Omental fat pad (tissue), 4 donors: ENCODE measurements around the gene UBE2O. TPM values are rescaled to one million over a fixed set of nuclear protein-coding genes. Genes with fewer than 3 reads are reported as not detected.

Experiments used
- ATAC-seq: fragments of 150-250 bp; one replicate; pipeline ENCODE4 v1.9.1; 2016; ENCODE audit warnings: mild to moderate bottlenecking, moderate library complexity; ENCODE audit not compliant: low FRiP score
- DNase-seq: peaks from one replicate; pipeline ENCODE4 v3.0.0-alpha.2; 2019; ENCODE audit warnings: low spot score
- total RNA-seq, 4 donors: library from RNA; depleted of rRNA; stranded (reverse); fragments of >200 nt; gene quantifications; one replicate each; pipeline ENCODE4 v1.1.0, GENCODE V29; 2016
- TF ChIP-seq, protein P1 (sequence below), 3 donors: fragments of 450-650 bp; IDR thresholded peaks; one replicate each; pipeline ENCODE4 v1.5.1; 2016 to 2017; ENCODE audit warnings: antibody characterized with exemption in 3 of 3, mild to moderate bottlenecking in 3 of 3, moderate library complexity in 2 of 3

UBE2O gene
- total RNA-seq, 4 donors from 2014 or later: 12.5 to 27.5 (median 20.0) TPM

DNA sequence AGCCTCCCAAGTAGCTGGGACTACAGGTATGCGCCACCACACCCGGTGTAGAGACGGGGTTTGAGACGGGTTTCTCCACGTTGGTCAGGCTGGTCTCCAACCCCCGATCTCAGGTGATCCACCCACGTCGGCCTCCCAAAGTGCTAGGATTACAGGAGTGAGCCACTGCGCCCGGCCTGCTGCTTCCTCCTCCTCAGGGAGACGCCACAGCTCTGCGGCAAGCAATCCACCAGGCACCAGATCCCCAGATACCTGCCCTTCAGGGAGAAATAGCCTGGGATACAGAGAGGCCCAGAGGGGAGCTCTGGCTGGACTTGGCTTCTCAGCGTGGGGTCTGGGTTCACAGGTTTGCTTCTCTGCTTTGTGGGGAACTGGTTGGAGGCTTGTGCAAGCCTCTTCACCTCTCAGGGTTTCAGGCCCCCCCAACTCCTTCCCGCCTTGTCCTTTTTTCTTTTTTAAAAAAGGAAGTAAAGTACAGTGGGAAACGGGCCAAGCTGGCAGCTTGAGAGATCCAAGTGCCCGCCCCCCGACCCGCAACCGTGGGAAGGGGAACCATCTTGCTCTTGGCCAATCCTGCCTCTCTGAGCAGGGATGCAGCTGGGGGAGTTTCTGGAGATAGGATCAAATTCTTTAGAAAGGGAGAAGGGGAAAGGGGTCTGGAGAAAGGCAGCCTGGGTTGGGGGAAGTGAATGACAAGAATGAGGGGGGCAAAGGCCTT lies 71.2 kb downstream of the UBE2O start:
- ATAC-seq: no peak
- TF ChIP-seq, protein P1, sequence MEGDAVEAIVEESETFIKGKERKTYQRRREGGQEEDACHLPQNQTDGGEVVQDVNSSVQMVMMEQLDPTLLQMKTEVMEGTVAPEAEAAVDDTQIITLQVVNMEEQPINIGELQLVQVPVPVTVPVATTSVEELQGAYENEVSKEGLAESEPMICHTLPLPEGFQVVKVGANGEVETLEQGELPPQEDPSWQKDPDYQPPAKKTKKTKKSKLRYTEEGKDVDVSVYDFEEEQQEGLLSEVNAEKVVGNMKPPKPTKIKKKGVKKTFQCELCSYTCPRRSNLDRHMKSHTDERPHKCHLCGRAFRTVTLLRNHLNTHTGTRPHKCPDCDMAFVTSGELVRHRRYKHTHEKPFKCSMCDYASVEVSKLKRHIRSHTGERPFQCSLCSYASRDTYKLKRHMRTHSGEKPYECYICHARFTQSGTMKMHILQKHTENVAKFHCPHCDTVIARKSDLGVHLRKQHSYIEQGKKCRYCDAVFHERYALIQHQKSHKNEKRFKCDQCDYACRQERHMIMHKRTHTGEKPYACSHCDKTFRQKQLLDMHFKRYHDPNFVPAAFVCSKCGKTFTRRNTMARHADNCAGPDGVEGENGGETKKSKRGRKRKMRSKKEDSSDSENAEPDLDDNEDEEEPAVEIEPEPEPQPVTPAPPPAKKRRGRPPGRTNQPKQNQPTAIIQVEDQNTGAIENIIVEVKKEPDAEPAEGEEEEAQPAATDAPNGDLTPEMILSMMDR (IDR thresholded peaks at IDR 0.05): no peak
- no peak for DNase-seq

DNA sequence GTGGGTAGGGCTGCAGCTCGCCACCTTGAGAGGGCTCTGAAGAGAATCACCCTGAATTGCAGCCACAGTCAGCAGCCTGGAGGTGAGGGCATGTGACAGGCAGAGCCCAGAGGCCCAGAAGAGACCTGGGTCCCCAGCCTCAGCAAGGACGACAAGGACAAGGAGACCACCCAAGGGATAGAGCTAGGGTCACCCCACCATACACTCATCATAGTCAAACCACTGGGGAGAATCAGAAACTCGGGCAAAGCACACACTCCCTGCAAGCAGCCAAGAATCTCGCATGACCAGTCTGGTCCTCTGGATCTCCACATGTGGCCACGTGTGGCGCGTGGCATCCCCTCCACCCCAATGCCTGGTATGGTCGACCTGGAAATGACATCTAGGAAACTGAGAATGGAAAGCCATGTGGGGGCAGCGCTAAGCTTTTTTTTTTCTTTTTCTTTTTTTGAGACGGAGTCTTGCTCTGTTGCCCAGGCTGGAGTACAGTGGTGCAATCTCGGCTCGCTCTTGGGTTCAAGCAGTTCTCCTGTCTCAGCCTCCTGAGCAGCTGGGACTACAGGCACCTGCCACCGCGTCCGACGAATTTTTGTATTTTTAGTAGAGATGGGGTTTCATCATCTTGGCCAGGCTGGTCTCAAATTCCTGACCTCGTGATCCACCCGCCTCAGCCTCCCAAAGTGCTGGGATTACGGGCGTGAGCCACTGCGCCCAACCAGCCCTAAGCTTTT lies 73.1 kb downstream of the UBE2O start:
- DNase-seq (no peak), ATAC-seq (no peak)
- TF ChIP-seq, protein P1 (IDR thresholded peaks at IDR 0.05): no peak

DNA sequence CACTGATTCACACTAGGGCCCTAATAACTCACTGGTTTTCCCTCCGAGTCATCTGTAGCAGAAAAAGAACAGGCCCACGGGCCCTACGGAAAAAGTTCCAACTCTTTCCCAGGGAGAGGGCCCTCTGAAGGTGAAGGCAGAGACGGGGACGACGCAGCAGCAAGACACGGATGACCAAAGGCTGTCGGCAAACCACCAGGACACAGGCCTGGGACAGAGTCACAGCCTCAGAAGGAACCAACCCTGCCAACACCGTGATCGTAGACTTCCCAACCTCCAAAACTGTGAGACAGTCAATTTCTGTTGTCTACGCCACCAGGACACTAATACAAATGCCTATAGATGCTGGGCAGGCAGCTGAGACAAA lies 73.7 kb downstream of the UBE2O start:
- TF ChIP-seq, protein P1 (IDR thresholded peaks at IDR 0.05): no peak
- DNase-seq (no peak), ATAC-seq (no peak)

DNA sequence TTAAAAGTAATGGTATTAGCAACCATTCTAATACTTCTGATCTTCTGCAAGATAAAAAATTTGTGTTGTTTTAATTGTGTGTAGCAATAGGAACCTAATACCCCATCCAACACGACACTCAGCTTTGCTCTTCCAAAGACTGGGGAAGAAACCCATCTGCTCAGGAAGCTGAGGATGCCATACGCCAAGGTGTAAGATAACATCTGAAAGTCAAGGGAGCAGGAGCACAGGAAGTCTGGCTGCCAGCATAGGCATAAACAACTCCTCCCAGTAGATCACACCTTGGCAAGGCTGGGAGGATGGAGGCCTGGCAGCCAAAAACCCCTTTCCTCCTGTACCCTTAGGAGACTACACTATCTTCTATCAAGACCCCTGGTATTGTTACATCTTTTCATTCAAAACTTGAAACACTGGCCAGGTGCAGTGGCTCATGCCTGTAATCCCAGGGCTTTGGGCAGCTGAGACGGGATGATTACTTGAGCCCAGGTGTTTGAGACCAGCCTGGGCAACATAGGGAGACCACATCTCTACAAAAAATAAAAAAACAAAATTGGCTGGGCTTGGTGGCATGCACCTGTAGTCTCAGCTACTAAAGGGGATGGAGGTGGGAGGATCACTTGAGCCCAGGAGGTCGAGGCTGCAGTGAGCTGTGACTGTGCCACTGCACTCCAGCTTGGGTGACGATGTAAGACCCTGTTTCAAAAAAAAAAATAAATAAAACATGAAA lies 74.2 kb downstream of the UBE2O start:
- TF ChIP-seq, protein P1 (IDR thresholded peaks at IDR 0.05): no peak
- DNase-seq (no peak), ATAC-seq (no peak)

DNA sequence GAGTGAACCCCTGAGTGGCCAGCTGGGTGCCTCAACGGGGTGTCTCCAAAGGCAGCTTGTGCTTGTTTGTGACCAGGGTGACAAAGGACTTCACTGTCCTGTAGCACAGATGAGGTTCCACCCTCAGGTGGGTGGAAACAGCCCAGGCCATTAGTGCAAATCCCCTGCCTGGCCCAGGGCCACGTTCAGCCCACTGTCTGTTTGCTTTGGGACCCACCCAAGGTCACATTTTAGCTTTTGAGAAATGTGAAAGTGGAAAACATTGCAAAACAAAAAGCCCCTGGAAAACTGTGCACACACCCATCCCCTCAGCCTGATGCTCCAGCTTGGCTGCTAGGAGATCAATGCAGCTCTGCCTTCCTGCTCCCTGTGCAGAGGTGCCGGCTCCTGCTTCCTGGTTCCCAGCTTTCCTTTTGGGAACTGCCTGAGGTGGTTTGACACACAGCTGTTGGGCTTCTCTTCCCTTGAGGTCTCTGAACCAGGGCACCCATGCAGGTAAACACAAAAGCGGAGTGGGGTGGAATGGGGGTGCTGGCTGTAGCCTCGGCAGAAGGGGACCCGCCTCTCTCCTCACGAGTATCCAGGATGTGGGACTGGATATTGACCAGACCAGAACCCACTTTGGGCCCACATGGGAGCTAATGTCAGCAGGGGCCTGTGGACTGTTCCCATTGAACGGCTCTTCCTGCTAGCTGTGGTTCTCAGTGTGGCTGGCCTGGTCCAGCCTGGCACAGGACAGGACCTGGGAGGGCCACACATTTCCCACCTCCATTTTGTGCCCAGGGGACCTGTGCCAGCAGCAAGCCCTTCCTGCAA lies 76.4 kb downstream of the UBE2O start:
- TF ChIP-seq, protein P1 (IDR thresholded peaks at IDR 0.05): no peak

More for the DNA sequence above, 76.4 kb downstream of the UBE2O start:
- ATAC-seq (no peak), DNase-seq (no peak)
